KBM-7 (cell line): Measurements from ENCODE around the gene CDH4.
"Not testable (repeated sequence)": the region's sequence is repeated elsewhere in the genome, so short reads cannot be mapped to it uniquely, and the experiment has no call there.

Experiments used
- DNase-seq: peaks from one replicate; pipeline ENCODE4 v3.0.0-alpha.2; 2015
- in situ Hi-C: fragments of 300-500 bp; cut with MboI; formaldehyde crosslinking; loops from 2 replicates; pipeline ENCODE4 v1.14.3; 2020; ENCODE audit warnings: low sequenced_read_pairs, low pct_unique_long_range_greater_than_20kb, mixed read lengths

Gene CDH4

GRCh38 chr20:61422636-61423425 is 170.8 kb downstream of the CDH4 start:
- DNase-seq, result no peak
- in situ Hi-C loops, result no loop called here

- no peak for DNase-seq
- in situ Hi-C loops, result no loop called here
Observed at GRCh38 chr20:61424011-61424627, 172.1 kb downstream of the CDH4 start.

- in situ Hi-C loops, result no loop called here
Observed at GRCh38 chr20:61424628-61425420, 172.8 kb downstream of the CDH4 start.

GRCh38 chr20:61425541-61425991 is 173.5 kb downstream of the CDH4 start:
- in situ Hi-C loops, DNase-seq: not testable (repeated sequence)

More at GRCh38 chr20:61424628-61425420, 172.8 kb downstream of the CDH4 start:
- DNase-seq, result no peak

- no peak for DNase-seq
- in situ Hi-C loops, result no loop called here
Observed at GRCh38 chr20:61426352-61426751, 174.3 kb downstream of the CDH4 start.

GRCh38 chr20:61429458-61430227 is 177.6 kb downstream of the CDH4 start:
- in situ Hi-C loops, result no loop called here
- DNase-seq, result no peak

- in situ Hi-C loops, result no loop called here
- DNase-seq, result no peak
Observed at GRCh38 chr20:61430228-61430624, 178.2 kb downstream of the CDH4 start.

- in situ Hi-C loops, result no loop called here
- no peak for DNase-seq
Observed at GRCh38 chr20:61433176-61433575, 181.1 kb downstream of the CDH4 start.

GRCh38 chr20:61433816-61434215 is 181.8 kb downstream of the CDH4 start:
- no peak for DNase-seq
- in situ Hi-C loops, result no loop called here

- DNase-seq, result no peak
- in situ Hi-C loops, result no loop called here
Observed at GRCh38 chr20:61434341-61434781, 182.3 kb downstream of the CDH4 start.

GRCh38 chr20:61435184-61435822 is 183.2 kb downstream of the CDH4 start:
- in situ Hi-C loops, result no loop called here
- DNase-seq, result no peak

- no peak for DNase-seq
- in situ Hi-C loops, result no loop called here
Observed at GRCh38 chr20:61435823-61436220, 183.8 kb downstream of the CDH4 start.

- DNase-seq, result no peak
- in situ Hi-C loops, result no loop called here
Observed at GRCh38 chr20:61436283-61436666, 184.2 kb downstream of the CDH4 start.

- no peak for DNase-seq
- in situ Hi-C loops, result no loop called here
Observed at GRCh38 chr20:61436667-61437279, 184.7 kb downstream of the CDH4 start.

GRCh38 chr20:61437280-61438206 is 185.5 kb downstream of the CDH4 start:
- in situ Hi-C loops, result no loop called here
- no peak for DNase-seq

- no peak for DNase-seq
- in situ Hi-C loops, result no loop called here
Observed at GRCh38 chr20:61438285-61438684, 186.2 kb downstream of the CDH4 start.

GRCh38 chr20:61439251-61439650 is 187.2 kb downstream of the CDH4 start:
- no peak for DNase-seq
- in situ Hi-C loops, result no loop called here
